KMS-11 (cell line): ENCODE results near the gene RMC1.
A peak's percentile ranks its signal among the peaks of the same experiment; 100 is the strongest.
"Not testable (repeated sequence)": the region's sequence is repeated elsewhere in the genome, so short reads cannot be mapped to it uniquely, and the experiment has no call there.

Source experiments
- H2AFZ ChIP-seq: fragments of 200-600 bp; sonication (generic); 2 replicates; pipeline ENCODE4 v1.6.1; 2016; ENCODE audit warnings: antibody characterized with exemption, mixed run types, low read depth
- H3K27ac ChIP-seq: fragments of 200-600 bp; sonication (generic); 2 replicates; pipeline ENCODE4 v1.6.1; 2016; ENCODE audit warnings: mild to moderate bottlenecking, mixed run types
- H3K27me3 ChIP-seq: fragments of 200-600 bp; sonication (generic); 2 replicates; pipeline ENCODE4 v1.6.1; 2017; ENCODE audit warnings: mild to moderate bottlenecking, low read depth, mixed run types, moderate library complexity; ENCODE audit not compliant: insufficient read depth
- H3K36me3 ChIP-seq: fragments of 200-600 bp; sonication (generic); 2 replicates; pipeline ENCODE4 v1.6.1; 2017; ENCODE audit warnings: mild to moderate bottlenecking, mixed run types; ENCODE audit not compliant: insufficient read depth
- H3K4me1 ChIP-seq: fragments of 200-600 bp; sonication (generic); 2 replicates; pipeline ENCODE4 v1.6.1; 2016; ENCODE audit warnings: mild to moderate bottlenecking, low read depth, mixed run types; ENCODE audit not compliant: poor library complexity, severe bottlenecking
- H3K4me2 ChIP-seq: fragments of 200-600 bp; sonication (generic); 2 replicates; pipeline ENCODE4 v1.7.0; 2016; ENCODE audit warnings: mild to moderate bottlenecking, mixed run types
- H3K4me3 ChIP-seq: fragments of 200-600 bp; sonication (generic); IDR thresholded peaks from 2 replicates; pipeline ENCODE4 v1.6.1; 2017; ENCODE audit warnings: low read depth, low read length, mixed read lengths; ENCODE audit not compliant: insufficient read depth
- H3K79me2 ChIP-seq: fragments of 200-600 bp; sonication (generic); 2 replicates; pipeline ENCODE4 v1.6.1; 2016; ENCODE audit warnings: low read depth, mixed run types; ENCODE audit not compliant: insufficient read depth
- H3K9ac ChIP-seq: fragments of 200-600 bp; sonication (generic); 2 replicates; pipeline ENCODE4 v1.6.1; 2016; ENCODE audit warnings: mild to moderate bottlenecking, mixed run types
- H4K20me1 ChIP-seq: fragments of 200-600 bp; sonication (generic); 2 replicates; pipeline ENCODE4 v1.6.1; 2016; ENCODE audit warnings: mild to moderate bottlenecking, mixed run types; ENCODE audit not compliant: insufficient read depth
- CTCF ChIP-seq: fragments of 200-600 bp; sonication (generic); conservative IDR thresholded peaks from 2 replicates; pipeline ENCODE4 v1.6.1; 2017; ENCODE audit warnings: low read depth, mild to moderate bottlenecking, antibody characterized with exemption, low read length, moderate library complexity, mixed read lengths

Gene RMC1

GRCh38 chr18:23506393-23506792 lies 3.1 kb downstream of the RMC1 start:
- peaks cover 6% of the 10 kb centered on the region; the same call in 1 of the 2 replicates for H3K36me3 ChIP-seq

GRCh38 chr18:23510923-23511322 lies 7.6 kb downstream of the RMC1 start:
- not testable (repeated sequence) for H3K36me3 ChIP-seq

More at GRCh38 chr18:23506393-23506792, 3.1 kb downstream of the RMC1 start:
- TF ChIP-seq CTCF = no peak
- no peak overlapping the region for H3K9ac ChIP-seq
- no peak overlapping the region for H3K4me3 ChIP-seq
- H2AFZ ChIP-seq = no peak overlapping the region
- peaks cover 32% of the 10 kb centered on the region for H3K4me1 ChIP-seq
- no peaks in the 10 kb centered on the region for H4K20me1 ChIP-seq
- H3K79me2 ChIP-seq = peaks cover 23% of the 10 kb centered on the region; the same call in 1 of the 2 replicates
- no peak overlapping the region for H3K4me2 ChIP-seq
- H3K27ac ChIP-seq = no peak overlapping the region
- no peaks in the 10 kb centered on the region for H3K27me3 ChIP-seq

GRCh38 chr18:23512216-23512615 lies 8.9 kb downstream of the RMC1 start:
- not testable (repeated sequence) for H3K27ac ChIP-seq

More at GRCh38 chr18:23510923-23511322, 7.6 kb downstream of the RMC1 start:
- H3K79me2 ChIP-seq, H3K27me3 ChIP-seq, H3K27ac ChIP-seq, H3K9ac ChIP-seq, H2AFZ ChIP-seq, H3K4me3 ChIP-seq, H4K20me1 ChIP-seq, H3K4me2 ChIP-seq: not testable (repeated sequence)
- H3K4me1 ChIP-seq = peaks cover 30% of the 10 kb centered on the region

GRCh38 chr18:23512641-23513040 lies 9.3 kb downstream of the RMC1 start:
- Histone ChIP-seq H3K27me3 (no peaks in the 10 kb centered on the region), H3K9ac (no peak overlapping the region), H3K4me3 (no peak overlapping the region), H2AFZ (no peak overlapping the region), H3K79me2 (no peaks in the 10 kb centered on the region), H3K36me3 (peaks cover 3% of the 10 kb centered on the region; the same call in 1 of the 2 replicates), H3K4me1 (peaks cover 25% of the 10 kb centered on the region), H3K4me2 (no peak overlapping the region), H3K27ac (no peak overlapping the region), H4K20me1 (no peaks in the 10 kb centered on the region)
- no peak for TF ChIP-seq CTCF

More at GRCh38 chr18:23512216-23512615, 8.9 kb downstream of the RMC1 start:
- not testable (repeated sequence) for H2AFZ ChIP-seq, H3K36me3 ChIP-seq, H3K4me3 ChIP-seq, H3K4me2 ChIP-seq, H3K79me2 ChIP-seq, H4K20me1 ChIP-seq, H3K9ac ChIP-seq, H3K27me3 ChIP-seq
- H3K4me1 ChIP-seq = peaks cover 30% of the 10 kb centered on the region

- Histone ChIP-seq H3K4me2 (no peak overlapping the region), H3K4me1 (peaks cover 15% of the 10 kb centered on the region), H3K9ac (no peak overlapping the region), H3K27ac (no peak overlapping the region), H3K4me3 (no peak overlapping the region), H2AFZ (no peak overlapping the region), H4K20me1 (no peaks in the 10 kb centered on the region), H3K27me3 (no peaks in the 10 kb centered on the region), H3K79me2 (no peaks in the 10 kb centered on the region), H3K36me3 (peaks cover 9% of the 10 kb centered on the region; the same call in 1 of the 2 replicates)
- peak; percentile 94 for TF ChIP-seq CTCF
Measured at GRCh38 chr18:23515911-23516546, 12.7 kb downstream of the RMC1 start.
